ENCODE measurements around the gene FOXO4.

The FOXO4 gene

DNA sequence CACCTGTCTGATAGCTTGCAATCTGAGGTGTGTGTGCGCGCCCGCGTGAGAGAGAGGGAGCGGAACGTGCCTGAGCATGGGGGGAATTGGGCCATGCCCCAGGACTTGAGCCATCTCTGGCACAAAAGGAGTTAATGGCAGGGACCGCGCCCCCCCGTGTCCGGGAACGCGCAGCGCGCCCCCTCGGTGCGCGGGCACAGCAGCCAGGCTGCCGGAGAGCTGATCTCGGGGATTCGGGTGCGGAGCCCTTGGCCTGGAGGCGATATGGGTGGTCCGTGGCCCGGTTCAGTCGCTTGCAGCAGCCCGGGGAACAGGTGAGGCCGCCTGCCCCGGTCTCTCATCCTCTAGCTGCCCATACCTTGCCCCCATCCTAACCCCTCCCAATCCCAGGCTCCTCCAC, 49.0 kb downstream of the FOXO4 start, which contains the start of gene NLGN3:
TSS of gene NLGN3 (plus strand) at position 191 of the 400 bp plus-strand sequence. CDS start 2,909 bp downstream, outside the sequence.
- DNase-seq, result peak in 1 of 2 donors; percentile 43

DNA sequence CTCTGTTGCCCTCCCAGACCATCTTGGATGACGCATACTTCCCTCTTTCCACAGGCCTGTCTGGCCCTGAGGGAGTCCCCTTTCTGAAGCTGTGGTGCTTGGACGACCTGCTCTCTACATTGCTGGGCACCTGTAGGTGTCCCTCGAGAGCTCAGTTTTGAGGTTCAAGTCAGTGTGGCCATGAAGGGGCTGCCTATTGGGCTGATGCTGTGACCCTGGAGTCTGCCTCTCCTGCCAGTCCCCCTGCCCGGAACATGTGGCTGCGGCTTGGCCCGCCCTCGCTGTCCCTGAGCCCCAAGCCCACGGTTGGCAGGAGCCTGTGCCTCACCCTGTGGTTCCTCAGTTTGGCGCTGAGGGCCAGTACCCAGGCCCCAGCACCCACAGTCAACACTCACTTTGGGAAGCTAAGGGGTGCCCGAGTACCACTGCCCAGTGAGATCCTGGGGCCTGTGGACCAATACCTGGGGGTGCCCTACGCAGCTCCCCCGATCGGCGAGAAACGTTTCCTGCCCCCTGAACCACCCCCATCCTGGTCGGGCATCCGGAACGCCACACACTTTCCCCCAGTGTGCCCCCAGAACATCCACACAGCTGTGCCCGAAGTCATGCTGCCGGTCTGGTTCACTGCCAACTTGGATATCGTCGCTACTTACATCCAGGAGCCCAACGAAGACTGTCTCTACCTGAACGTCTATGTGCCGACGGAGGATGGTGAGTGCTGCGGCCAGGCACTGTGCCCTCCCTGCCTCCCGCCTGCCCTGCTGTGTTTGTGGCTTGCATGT, 52.0 kb downstream of the FOXO4 start:
- DNase-seq, result peak; percentile 15 to 16

DNA sequence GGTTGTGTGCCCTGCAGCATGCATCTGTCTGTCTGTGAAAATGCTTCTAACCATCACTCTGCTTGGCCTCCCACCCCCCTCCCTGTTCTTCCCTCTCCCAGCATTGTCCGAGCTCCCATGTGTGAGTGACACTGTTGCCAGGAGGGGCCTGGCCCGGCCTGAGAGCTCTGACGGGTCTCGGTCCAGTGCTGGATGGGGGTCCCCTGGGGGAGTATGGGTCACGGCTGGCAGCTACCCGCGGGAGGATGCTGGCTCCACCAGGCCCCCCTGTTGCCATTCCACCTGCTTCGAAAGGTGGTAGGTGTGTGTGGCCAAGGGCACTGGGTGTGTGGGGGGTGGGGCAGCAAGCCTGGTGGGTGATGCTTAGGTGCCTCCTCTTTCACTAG, 52.6 kb downstream of the FOXO4 start:
- no peak for DNase-seq

DNA sequence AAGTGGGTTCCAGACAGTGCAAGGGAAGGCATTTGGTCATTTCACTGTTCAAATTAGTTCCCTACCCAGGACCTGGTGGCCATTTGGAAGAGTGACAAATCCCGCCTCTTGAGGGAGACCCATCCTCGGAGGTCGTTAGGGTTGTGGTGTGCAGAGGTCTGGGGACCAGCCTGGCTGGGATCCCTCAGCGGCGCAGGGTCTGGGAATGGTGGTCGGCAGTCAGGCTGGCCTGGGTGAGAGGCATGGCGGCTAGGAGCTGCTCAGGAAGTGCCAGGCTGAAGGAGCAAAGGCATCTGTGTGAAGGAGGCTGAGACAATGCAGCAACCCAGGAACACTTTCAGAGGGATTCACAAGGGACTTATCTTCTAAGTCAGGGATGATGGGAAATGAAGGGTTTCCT, 55.7 kb downstream of the FOXO4 start:
- no peak for DNase-seq

Measured in hippocampal formation (tissue), 2 donors.